ENCODE results near the gene ZNF581.

Gene ZNF581

GRCh38 chr19:55640043-55640576 is 3.3 kb upstream of the ZNF581 start:
- no peaks in the 10 kb centered on the region for H3K27me3 ChIP-seq (ENCODE audit: insufficient read depth, poor library complexity, severe bottlenecking)
- H3K27ac ChIP-seq (ENCODE audit: poor library complexity, severe bottlenecking) = peak overlapping the region; percentile 89
- ATAC-seq (ENCODE audit: low read depth) (no peak), DNase-seq (ENCODE audit: low spot score) (no peak)
- H3K4me3 ChIP-seq (ENCODE audit: severe bottlenecking) = peak overlapping the region; percentile 47
- peaks cover 9% of the 10 kb centered on the region for H3K36me3 ChIP-seq (ENCODE audit: low read depth)
- peak; percentile 49 for TF ChIP-seq CTCF (IDR thresholded peaks at IDR 0.05; ENCODE audit: poor library complexity, severe bottlenecking)
- H3K4me1 ChIP-seq (ENCODE audit: insufficient read depth, poor library complexity, severe bottlenecking) = peaks cover 5% of the 10 kb centered on the region
- no peaks in the 10 kb centered on the region for H3K9me3 ChIP-seq (ENCODE audit: severe bottlenecking)

GRCh38 chr19:55640577-55641425 is 2.6 kb upstream of the ZNF581 start, which contains the start of gene ZNF580:
ZNF580 (plus strand) TSS chr19:55641002; CDS start chr19:55642509, 1,507 bp downstream.
- TF ChIP-seq CTCF (IDR thresholded peaks at IDR 0.05; ENCODE audit: poor library complexity, severe bottlenecking) = no peak
- Histone ChIP-seq H3K27me3 (ENCODE audit: insufficient read depth, poor library complexity, severe bottlenecking) (no peaks in the 10 kb centered on the region), H3K4me1 (ENCODE audit: insufficient read depth, poor library complexity, severe bottlenecking) (peaks cover 4% of the 10 kb centered on the region), H3K4me3 (ENCODE audit: severe bottlenecking) (peak within 1 kb of the TSS; percentile 47), H3K36me3 (ENCODE audit: low read depth) (peaks cover 16% of the 10 kb centered on the region), H3K9me3 (ENCODE audit: severe bottlenecking) (no peaks in the 10 kb centered on the region), H3K27ac (ENCODE audit: poor library complexity, severe bottlenecking) (peak within 1 kb of the TSS; percentile 89)
- DNase-seq (ENCODE audit: low spot score) = no peak
- ATAC-seq (ENCODE audit: low read depth) = peak; percentile 49

GRCh38 chr19:55641426-55642152 is 1.9 kb upstream of the ZNF581 start:
- DNase-seq (ENCODE audit: low spot score) = no peak
- H3K27ac ChIP-seq (ENCODE audit: poor library complexity, severe bottlenecking) = peak overlapping the region; percentile 89
- peaks cover 17% of the 10 kb centered on the region for H3K36me3 ChIP-seq (ENCODE audit: low read depth)
- H3K27me3 ChIP-seq (ENCODE audit: insufficient read depth, poor library complexity, severe bottlenecking) = no peaks in the 10 kb centered on the region
- peak; percentile 19 for ATAC-seq (ENCODE audit: low read depth)
- peak overlapping the region; percentile 47 for H3K4me3 ChIP-seq (ENCODE audit: severe bottlenecking)
- H3K9me3 ChIP-seq (ENCODE audit: severe bottlenecking) = no peaks in the 10 kb centered on the region
- TF ChIP-seq CTCF (IDR thresholded peaks at IDR 0.05; ENCODE audit: poor library complexity, severe bottlenecking) = no peak
- no peaks in the 10 kb centered on the region for H3K4me1 ChIP-seq (ENCODE audit: insufficient read depth, poor library complexity, severe bottlenecking)

GRCh38 chr19:55642153-55643002 is 1.1 kb upstream of the ZNF581 start:
- Histone ChIP-seq H3K27ac (ENCODE audit: poor library complexity, severe bottlenecking) (peak overlapping the region; percentile 89), H3K9me3 (ENCODE audit: severe bottlenecking) (no peaks in the 10 kb centered on the region), H3K4me1 (ENCODE audit: insufficient read depth, poor library complexity, severe bottlenecking) (no peaks in the 10 kb centered on the region), H3K4me3 (ENCODE audit: severe bottlenecking) (peak overlapping the region; percentile 47), H3K27me3 (ENCODE audit: insufficient read depth, poor library complexity, severe bottlenecking) (no peaks in the 10 kb centered on the region), H3K36me3 (ENCODE audit: low read depth) (peaks cover 21% of the 10 kb centered on the region)
- ATAC-seq (ENCODE audit: low read depth) = peak; percentile 8; the same call in 1 of the 3 replicates
- TF ChIP-seq CTCF (IDR thresholded peaks at IDR 0.05; ENCODE audit: poor library complexity, severe bottlenecking) = no peak
- DNase-seq (ENCODE audit: low spot score) = no peak
